Caki2 (cell line): ENCODE data around the gene ATP7B. TPM values are rescaled to one million over a fixed set of nuclear protein-coding genes. Genes with fewer than 3 reads are reported as not detected.

ENCODE experiments used
- DNase-seq: peaks from one replicate; pipeline ENCODE4 v3.0.0-alpha.2; 2015; ENCODE audit warnings: low read depth
- in situ Hi-C: cut with HindIII; loops from 2 replicates; pipeline ENCODE4 v1.10.0; 2016; ENCODE audit warnings: low sequenced_read_pairs, low pct_unique_long_range_greater_than_20kb, mixed read lengths
- total RNA-seq: library from RNA; depleted of rRNA; stranded (reverse); fragments of >200 nt; shearing (Covaris generic); gene quantifications from 2 replicates; pipeline ENCODE4 v1.2.3, GENCODE V29; 2014; ENCODE audit warnings: low replicate concordance

The ATP7B gene
- total RNA-seq, 1 experiment from 2014 or later: 4.6 TPM

DNA sequence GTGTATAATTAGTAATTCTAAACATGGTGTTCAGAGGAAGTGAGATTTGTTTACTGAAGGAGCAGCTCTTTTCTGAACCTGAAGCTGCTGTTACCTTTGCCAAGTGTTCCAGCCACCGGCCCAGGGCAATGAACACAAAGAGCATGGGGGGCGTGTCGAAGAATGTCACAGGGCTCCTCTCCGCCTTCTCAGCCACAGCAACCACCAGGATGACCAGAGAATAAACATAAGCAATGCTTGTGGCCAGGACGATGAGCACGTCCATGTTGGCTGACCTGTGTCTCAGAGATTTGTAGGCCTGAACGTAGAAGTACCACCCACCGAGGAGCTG lies 53.1 kb downstream of the ATP7B start:
- in situ Hi-C loops: no loop called here
- DNase-seq: no peak

DNA sequence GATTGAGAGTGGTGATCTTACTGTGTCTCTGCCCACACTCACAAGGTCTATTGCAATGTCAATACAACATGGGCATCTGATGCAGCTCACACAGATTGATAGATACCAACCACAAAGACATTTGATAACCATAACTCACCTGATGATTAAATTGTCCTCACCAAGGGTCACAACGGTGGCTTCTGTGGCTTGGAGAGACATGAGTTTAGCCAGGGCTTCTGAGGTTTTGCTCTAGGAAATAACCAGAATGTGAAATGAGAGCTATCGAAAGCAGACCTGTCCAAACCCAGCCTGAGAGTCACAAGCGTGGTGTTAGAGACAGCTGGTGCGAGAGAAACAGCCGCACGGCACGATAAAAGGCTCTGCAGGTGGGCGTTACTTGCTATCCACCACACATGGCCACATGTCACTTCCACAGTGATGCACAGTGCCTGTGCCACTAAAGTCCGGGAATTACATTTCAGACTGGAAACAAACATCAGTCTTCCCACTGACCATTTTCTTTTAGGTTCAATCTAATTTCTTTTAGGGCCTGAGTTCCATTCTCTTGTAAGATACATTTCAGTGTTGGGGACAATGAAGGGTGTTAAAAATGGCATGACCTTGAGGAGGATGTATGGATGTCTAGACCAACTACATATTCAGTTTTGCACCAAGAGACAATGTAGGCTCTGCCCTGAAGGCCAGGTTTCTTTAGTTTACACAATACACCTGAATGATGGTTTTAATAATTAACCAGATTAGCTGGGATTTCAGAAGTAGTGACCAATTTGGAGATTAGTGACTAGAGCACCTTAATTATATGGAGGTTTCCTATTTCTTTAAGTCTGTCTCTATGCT lies 53.7 kb downstream of the ATP7B start:
- no peak for DNase-seq
- in situ Hi-C loops: no loop called here

DNA sequence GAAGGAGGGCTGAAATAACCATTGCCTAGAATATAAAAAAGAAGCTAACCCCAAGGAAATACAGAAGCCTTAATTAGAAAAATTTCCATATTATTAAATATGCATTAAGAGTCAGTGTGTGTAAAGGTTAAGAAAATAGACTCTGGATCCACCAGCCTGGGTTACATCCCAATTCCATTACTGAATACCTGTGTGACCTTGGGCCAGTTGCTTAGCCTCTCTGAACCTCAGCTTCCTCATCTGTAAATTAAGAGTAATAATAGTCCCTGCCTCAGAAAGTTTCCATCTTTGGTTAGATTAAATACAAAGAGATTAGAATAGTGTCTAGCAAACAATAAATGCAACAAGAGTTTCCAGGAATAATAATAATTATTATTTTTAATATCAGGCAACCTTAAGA lies 54.5 kb downstream of the ATP7B start:
- no peak for DNase-seq
- in situ Hi-C loops: no loop called here

DNA sequence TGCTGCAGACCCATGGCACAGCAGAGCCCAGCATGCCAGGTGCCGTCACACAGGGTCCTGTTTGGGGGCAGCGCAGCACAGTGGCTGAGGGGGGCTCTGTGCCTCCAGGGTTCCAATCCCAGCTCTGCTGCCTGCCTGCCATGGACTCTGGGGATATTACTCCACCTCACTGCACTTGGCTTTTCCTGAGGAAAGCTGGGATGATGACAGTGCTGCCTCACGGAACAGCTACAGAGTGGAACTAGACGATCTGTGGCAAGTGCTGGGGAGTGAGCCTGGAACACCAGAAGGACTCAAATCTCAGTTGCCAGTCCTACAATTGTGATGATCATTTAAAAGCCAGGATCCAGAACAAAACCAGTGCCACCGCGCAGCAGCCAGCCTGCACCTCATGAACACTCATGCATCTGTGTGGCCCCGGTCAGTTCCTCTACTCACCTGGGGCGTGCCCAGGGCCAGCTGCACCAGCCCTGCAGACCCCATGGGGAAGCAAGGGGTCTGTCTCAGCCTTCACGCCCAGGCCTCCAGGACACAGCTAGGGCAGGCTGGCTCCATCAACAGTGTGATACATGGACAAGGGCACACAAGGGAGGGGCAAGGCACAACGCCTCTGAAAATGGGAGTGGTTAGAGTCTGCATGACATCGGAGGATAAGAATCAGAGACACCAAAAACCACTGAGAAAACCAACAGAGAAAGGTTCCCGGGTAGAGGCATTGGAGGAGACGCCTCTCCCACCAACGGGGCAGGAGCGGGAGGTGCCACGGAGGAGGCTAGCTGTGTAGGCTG lies 55.2 kb downstream of the ATP7B start:
- no peak for DNase-seq
- in situ Hi-C loops: no loop called here

DNA sequence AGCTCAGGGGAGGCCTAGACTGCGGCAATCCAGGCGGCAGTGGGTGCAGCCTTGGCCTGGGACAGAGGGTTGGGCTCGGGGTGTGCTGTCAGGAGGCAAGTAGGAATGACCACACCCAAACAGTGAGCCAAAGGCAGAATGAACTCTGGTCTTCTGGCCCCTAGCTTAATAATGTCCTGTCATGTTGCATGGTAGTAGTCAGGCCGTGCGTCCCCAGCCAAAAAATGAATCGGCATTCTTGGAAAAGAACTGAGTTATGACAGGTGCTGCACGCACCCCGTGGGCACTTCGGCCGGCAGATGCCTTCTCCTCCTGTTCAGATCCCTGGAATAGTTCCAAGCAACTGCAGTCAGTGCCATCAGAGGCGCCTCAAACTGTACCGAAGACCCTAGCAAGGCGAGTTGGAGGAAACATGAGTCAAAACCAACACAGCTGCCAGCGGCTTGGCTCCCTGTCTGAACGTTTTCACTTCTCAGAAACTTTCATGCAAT lies 55.9 kb downstream of the ATP7B start:
- in situ Hi-C loops: no loop called here
- DNase-seq: no peak

DNA sequence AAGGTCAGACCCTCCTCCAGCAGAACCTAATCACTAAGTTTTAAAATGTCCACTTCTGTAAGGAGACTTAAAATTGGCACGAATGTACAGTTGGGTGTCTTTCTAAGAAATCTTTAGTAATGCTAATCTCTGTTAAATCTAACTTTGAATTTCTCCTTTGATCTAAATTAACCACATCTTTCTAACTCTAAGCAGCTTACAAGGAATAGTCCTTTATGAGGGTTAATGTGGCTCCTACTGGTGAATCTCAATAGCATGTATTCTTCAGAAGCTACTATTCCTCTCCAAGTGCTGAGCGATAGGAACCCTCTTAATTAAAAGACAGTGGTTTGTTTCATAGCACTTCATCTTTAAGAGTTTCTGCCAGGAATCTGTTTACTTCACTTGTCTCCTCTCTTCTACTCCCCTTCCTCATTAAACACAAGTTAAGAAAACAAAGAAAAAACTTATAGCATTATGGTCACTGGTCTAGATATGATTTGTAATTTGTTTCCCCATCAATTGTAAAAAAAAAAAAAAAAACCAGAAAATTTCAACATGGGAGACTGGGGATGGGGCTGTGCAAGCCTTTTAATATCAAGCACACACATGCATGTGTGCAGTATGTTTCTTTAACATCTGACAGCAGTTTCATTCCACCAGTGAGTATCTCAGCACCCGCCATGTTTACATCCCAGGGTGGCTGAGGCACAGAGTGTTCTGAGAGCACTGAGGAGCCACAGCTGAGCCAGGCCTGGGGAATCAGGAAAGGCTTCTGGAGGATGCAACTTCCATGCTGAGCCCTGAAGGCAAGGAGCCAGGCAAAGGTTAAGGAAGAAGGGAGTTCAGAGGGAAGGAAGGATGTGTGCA lies 57.7 kb downstream of the ATP7B start:
- in situ Hi-C loops: no loop called here
- DNase-seq: no peak

DNA sequence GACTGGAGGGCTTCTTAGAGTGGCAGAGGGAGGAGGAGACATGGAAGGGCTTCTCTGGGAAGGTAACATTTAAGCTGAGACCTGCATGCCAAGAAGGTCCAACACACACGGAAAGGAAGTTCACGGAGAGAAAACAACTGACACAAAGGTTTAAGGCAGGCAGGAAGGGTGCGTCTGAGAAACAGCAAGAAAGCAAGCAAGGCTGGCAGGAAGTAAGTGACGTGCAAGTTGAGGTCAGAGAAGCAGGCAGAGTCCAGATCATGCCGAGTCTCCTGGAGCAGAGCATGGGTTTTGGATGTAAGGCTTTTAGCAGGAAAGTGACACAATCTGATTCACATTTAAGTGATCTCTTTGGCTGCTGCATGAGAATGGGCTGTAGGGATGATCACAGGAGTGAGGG lies 60.5 kb downstream of the ATP7B start:
- no peak for DNase-seq
- in situ Hi-C loops: no loop called here

DNA sequence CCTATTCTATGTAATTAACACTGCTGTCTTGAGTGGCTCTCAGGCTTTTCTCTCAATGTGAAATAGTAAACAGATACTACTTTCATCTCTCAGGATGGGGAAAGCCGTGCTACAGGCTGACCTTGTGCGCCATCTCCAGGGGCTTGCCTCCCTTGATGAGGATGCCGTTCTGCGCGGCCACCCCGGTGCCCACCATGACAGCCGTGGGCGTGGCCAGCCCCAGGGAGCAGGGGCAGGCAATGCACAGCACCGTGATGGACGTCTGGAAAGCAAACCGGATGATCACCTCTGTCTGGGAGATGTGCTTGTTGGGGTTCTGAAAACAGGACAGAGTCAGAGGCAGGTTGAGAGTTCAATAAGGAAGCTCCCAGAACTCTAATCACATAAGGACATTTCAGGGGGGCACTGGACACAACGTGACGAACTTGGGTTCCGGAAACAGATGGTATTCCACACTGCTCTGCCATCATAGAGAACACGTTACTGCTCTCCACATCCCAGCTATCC lies 65.0 kb downstream of the ATP7B start:
- in situ Hi-C loops: no loop called here
- no peak for DNase-seq

DNA sequence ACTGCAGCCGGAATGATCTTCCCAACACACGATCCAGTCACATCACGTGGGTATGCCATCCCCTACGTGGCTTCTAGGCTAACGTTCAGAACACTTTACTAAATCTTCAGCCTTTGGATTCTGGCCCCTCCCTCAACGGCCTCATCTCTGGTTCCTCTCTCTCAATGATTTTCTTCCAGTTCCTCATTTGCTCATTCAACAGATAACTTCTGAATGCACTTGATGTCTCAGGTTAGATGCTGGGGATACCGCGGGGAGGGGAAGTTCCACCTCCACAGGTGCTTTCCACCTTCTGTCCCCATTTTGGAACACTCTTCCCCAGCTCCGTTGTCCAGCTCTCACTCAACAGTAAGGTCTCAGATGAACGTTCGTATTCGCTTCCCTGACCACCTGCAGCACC lies 66.1 kb downstream of the ATP7B start:
- DNase-seq: no peak
- in situ Hi-C loops: no loop called here

DNA sequence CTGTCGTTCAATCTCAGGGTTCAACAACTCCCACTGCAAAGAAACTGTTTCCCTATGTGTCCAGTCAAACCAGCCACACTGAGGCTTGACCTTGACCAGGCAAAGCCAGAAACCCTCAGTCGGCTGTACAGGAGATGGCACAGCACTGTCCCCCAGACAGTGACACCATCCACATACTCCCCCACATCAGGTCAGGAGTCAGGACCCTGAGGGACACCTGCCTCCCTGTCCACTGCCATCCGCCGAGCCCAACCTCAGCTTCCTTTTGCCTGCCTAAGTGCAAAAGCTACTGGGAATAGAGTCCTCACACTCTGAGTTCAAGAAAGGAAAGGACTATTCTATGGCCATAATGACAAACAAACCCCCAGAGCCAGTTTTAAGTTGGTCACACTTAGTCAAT lies 66.8 kb downstream of the ATP7B start:
- in situ Hi-C loops: no loop called here
- no peak for DNase-seq

DNA sequence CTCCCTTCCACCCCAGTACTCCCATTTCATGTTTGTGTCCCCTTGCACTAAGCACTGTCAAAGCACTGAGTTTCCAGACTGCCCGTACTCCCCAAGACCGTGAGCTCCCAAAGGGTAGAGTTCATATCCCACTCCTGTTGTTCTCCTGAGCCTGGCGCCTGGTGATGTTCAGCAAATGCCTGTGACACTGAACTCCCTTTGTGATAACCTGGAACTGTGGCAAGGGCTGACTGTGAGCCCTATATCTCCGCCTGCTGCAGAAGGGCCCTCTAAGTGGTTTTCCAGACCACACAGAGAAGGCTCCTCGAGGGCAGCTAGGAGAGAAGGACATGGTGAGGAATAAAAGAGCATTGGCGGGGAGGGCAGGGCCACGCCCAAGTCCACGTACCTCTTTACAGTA lies 67.5 kb downstream of the ATP7B start:
- no peak for DNase-seq
- in situ Hi-C loops: no loop called here

DNA sequence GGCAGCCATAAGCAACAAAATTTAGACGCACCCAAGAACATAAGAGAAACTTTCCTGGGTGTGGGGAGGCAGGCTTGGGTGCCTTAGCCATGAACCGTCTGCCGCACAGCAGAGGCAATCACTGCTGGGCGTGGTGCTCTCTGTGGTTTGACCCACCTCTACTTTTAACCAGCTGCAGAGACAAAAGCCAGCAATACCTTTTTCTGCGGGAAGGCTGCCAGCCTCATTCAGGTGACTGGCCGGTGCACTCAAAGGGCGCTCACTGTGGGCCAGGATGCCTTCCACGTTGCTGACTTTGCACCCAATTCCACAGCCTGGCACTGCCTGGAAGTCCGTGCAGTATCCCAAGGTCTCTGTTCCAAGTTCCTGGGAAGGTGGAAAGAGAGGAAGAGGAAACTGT lies 69.1 kb downstream of the ATP7B start:
- DNase-seq: no peak
- in situ Hi-C loops: no loop called here

DNA sequence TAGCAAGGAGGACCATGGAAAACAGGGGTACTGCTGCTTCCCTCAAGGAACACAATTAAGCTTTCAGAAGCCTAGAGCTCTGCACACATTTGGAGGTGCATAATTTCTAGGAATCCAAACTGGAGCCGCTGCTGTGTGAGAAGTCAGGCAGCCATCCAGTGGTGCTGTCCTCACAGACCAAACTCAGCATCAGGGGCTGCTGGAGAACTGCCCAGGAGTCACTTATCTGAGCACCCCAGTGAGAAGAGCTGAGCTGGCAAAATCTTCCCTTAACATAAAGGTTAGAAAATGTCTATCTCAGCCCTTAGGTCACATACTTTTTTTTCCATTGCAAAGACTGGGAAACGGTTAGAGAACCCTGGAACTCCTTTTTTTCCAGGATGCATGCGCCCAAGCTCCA lies 72.8 kb downstream of the ATP7B start:
- DNase-seq: no peak
- in situ Hi-C loops: no loop called here

DNA sequence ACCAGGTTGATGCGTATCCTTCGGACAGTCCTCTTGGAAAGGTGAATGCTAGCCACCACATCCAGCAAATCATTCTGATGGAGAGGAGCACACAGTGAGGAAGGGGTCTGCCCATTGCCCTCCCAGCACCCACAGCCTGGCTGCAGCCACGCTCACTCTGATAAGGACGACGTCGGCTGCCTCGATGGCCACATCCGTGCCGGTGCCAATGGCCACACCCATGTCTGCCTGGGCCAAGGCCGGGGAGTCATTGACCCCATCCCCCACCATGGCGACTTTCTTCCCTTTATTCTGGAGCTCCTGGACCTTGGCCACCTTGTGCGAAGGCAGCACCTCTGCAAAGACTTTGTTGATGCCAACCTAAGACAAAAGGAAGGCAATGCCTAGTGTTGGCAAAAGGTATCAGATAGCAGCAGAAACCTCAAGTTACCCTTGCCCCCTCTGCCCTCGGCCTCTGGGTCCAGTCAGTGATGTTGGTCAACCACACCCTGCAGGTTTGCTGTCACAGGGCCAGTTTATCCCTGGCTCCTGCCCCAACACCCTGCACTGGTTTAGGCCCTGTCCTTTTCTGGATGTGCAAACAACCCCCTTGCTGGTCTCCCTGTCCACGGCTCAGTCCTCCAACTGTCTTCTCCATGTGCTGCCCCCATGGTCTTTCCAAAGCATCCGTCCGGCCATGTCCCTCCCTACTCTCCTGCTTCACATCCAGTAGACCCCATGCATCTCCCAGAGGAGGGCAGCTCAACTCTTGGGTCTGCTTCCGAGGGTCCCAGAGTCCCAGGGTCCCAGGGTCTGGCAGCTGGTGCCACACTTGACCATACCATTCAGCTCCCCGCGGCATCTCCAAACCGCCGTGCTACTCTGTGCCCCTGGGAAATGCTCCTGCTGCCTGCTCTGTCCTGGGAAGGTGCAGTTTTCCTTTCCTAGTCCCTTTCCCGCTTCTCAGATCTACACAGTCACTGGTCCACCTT lies 73.6 kb downstream of the ATP7B start:
- DNase-seq: no peak
- in situ Hi-C loops: no loop called here

DNA sequence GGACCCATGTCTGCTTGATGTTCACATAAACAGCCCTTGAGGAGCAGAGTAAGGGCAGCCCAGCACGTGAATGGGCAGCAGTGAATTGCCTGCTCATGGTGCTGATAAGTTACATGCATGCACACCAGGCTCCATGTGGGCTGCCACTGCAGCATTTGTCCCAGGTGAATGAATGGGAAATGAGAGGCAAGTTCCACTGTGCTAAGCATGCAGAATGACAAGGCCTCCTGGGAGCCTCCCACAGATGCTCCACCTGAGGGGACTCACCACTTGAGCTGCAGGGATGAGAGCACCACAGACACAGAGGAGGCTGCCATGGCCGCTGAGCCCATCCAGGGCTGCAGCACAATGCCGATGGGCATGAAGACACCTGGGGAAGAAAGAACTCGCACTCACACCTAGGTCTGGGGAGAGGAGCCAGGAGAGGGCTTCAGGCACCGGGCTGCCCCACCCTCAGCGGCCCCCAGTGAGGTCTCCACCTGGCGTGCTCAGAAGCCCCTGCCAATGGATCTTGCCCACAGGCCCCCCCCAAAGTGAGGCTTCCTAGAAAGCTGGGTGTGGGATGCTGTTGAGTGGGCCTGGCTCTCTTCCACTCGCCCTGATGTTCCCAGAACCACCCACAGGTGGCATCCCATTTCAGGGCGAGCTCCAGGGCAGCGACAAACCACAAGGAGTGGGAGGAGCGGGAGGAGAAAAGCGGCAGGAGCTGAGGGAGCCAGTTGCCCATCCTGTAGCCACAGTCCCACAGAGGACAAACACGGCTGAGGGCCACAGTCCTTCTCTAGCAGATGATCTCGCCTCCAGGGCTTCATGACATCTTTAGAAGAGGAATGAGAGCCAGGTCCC lies 75.7 kb downstream of the ATP7B start:
- DNase-seq: no peak
- in situ Hi-C loops: no loop called here

DNA sequence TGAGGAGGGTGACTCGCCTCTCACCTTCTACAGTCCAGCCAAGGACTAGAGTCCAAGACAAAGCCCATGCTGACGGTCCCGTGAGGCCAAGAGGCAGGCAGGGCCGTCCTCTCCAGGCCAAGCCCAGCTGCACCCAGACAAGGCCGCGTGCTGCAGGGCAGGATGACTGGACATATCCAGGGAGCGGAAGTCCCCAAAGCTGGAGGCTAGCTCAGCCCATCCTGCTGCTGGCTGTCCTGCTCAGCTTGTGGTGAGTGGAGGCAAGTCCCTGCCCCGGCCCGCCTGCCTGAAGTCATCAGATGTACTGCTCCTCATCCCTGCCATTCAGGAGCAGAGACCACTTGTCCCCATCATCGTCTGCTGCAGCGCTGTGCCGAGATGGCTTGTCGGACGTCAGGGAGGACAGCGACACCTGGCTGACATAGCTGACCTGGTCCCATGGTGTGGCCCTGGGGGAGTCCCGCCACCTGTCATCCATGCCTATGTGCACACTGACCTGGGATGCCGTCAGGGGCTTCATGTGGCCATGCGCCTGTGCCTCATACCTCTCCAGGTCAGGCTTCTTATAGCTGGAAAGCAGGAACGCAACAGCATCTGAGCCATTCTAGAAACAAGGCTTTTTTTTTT lies 76.7 kb downstream of the ATP7B start:
- no peak for DNase-seq
- in situ Hi-C loops: no loop called here
